Adrenal gland (tissue), 5 donors: ENCODE results near the gene DBR1.

Source experiments
- POLR2A ChIP-seq, 2 donors: fragments of 450-650 bp; IDR thresholded peaks; one replicate each; pipeline ENCODE4 v1.6.1; 2017; ENCODE audit warnings: antibody characterized with exemption in 2 of 2, mild to moderate bottlenecking in 2 of 2, moderate library complexity in 1 of 2
- TF ChIP-seq, protein P1 (sequence below), 6 experiments: fragments of 450-650 bp in 4 of 6; fragments of 200-600 bp in 2 of 6; sonication (generic) in 1 of 6; IDR thresholded peaks; 1 replicate in 5 of 6; 2 replicates in 1 of 6; pipeline versions ENCODE4 v1.5.1 to v1.8.0; 2016 to 2021; ENCODE audit warnings: antibody characterized with exemption in 6 of 6, mild to moderate bottlenecking in 2 of 6, moderate library complexity in 1 of 6
- donor health status: DM: no; HTN: no; CAD: no.

GRCh38 chr3:138210528-138210927 is 35.8 kb upstream of the DBR1 start:
- TF ChIP-seq, protein P1, sequence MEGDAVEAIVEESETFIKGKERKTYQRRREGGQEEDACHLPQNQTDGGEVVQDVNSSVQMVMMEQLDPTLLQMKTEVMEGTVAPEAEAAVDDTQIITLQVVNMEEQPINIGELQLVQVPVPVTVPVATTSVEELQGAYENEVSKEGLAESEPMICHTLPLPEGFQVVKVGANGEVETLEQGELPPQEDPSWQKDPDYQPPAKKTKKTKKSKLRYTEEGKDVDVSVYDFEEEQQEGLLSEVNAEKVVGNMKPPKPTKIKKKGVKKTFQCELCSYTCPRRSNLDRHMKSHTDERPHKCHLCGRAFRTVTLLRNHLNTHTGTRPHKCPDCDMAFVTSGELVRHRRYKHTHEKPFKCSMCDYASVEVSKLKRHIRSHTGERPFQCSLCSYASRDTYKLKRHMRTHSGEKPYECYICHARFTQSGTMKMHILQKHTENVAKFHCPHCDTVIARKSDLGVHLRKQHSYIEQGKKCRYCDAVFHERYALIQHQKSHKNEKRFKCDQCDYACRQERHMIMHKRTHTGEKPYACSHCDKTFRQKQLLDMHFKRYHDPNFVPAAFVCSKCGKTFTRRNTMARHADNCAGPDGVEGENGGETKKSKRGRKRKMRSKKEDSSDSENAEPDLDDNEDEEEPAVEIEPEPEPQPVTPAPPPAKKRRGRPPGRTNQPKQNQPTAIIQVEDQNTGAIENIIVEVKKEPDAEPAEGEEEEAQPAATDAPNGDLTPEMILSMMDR (IDR thresholded peaks at IDR 0.05) = no peak
- no peak for TF ChIP-seq POLR2A (IDR thresholded peaks at IDR 0.05)
